HT-29 (cell line): ENCODE measurements around the gene MRPL36. TPM values are rescaled to one million over a fixed set of nuclear protein-coding genes. Genes with fewer than 3 reads are reported as not detected.
"Not testable (repeated sequence)": the region's sequence is repeated elsewhere in the genome, so short reads cannot be mapped to it uniquely, and the experiment has no call there.

Experiments
- DNase-seq: peaks from one replicate; pipeline ENCODE4 v3.0.0-alpha.2; 2015; ENCODE audit warnings: low spot score
- total RNA-seq: library from RNA; depleted of rRNA; stranded (reverse); fragments of >200 nt; shearing (Covaris generic); gene quantifications from 2 replicates; pipeline ENCODE4 v1.2.3, GENCODE V29; 2014; rRNA removed

Gene MRPL36
- total RNA-seq, result 140 and 145 TPM in 2 replicates

GRCh38 chr5:1799602-1800471, at the start of gene MRPL36:
Gene MRPL36 (minus strand): TSS chr5:1799837. CDS start chr5:1798935, 902 bp downstream.
- peak; percentile 96 for DNase-seq

DNA sequence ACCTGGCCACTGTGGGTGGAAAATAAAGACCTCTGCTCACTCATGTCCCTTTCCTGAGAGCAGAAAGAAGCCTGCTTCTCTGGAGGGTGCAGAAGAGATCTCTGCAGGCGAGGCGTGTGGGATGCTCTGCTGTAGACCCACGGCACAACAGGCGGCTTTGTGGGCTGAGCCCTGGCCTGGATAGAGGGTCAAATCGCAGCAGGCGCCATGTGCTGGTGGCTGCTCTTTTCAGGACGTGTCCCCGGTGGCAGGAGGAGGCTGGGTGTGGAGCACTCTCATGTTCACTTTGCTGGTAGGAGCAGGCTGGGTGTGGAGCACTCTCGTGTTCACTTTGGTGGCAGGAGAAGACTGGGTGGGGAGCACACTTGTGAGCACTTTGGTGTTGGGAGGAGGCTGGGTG, 48.0 kb upstream of the MRPL36 start:
- no peak for DNase-seq

GRCh38 chr5:1847056-1847455, 47.4 kb upstream of the MRPL36 start:
- DNase-seq, result no peak

- DNase-seq, result no peak
These were observed 46.9 kb upstream of the MRPL36 start for GRCh38 chr5:1846583-1846982.

DNA sequence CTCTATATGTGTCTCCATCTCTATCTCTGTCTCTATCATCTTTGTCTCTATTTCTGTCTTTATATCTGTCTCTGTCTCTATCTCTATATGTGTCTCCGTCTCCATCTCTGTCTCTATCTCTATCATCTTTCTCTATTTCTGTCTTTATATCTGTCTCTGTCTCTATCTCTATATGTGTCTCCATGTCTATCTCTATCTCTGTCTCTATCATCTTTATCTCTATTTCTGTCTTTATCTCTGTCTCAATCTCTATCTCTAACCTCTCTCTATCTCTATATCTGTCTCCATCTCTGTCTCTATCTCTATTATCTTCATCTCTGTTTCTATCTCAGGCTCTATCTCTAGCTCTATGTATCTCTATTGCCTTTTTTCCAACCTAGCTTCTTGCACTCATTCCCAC, 46.1 kb upstream of the MRPL36 start:
- DNase-seq, result no peak

DNA sequence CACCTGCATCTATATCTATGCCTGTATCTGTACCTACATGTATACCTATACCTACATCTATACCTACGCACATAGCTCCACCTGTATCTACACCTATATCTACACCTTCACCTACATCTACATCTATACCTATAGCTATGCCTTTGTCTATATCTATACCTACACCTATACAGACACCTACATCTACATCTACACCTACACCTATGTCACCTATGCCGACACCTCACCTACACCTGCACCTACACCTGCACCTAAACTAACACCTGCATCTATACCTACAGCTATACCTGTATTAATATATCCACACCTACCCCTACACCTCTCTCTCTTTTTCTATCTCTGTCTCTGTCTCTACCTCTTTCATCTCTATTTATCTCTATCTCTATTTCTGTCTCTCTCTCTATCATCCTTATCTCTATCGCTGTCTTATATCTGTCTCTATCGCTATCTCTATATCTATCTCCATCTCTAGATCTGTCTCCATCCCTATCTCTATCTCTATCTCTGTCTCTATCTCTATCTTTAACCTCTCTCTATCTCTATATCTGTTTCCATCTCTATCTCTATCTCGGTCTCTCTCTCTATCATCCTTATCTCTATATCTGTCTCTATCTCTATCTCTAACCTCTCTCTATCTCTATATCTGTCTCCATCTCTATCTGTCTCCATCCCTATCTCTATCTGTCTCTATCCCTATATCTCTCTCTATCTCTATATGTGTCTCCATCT, 45.2 kb upstream of the MRPL36 start:
- DNase-seq, result no peak

GRCh38 chr5:1843761-1844160, 44.1 kb upstream of the MRPL36 start:
- DNase-seq, result not testable (repeated sequence)

DNA sequence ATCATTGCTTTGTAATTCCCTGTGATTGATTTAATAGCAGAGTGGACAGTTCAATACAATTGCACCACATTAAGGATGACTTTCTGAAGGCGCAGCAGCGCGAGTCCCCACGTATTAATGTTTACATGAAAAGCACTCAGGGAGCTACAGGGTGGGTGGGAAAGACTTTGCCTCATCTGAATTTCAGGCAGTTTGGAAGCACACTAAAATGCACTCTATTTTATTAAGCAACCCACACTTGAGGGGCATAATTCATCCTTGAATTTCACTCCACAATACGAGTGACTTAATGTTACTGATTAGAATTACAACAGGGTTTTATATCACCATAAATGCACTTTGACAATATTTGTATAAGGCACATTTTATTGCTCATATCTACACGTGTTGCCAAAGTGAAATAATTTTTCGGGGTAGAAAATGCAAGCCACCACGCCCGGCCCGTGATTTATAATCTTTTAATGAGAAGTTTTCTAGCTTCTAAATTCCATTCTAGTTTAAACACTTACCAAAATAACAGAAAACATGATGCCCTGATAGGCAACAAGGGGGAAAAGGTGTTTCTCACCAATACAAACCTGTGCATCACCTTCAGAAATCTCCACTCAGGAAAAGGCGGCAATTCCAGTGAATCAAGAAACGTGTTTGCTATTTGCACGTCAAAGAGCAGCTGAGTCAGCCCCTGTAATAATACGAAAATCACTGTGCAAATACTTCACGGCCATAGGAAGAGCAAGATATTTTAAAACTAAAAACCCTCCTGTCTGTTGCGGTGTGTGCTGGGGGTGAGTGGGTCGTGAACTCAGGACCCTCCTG, 42.6 kb upstream of the MRPL36 start:
- DNase-seq, result no peak

GRCh38 chr5:1840741-1841521, 41.3 kb upstream of the MRPL36 start:
- DNase-seq, result no peak

GRCh38 chr5:1840071-1840547, 40.5 kb upstream of the MRPL36 start:
- no peak for DNase-seq

DNA sequence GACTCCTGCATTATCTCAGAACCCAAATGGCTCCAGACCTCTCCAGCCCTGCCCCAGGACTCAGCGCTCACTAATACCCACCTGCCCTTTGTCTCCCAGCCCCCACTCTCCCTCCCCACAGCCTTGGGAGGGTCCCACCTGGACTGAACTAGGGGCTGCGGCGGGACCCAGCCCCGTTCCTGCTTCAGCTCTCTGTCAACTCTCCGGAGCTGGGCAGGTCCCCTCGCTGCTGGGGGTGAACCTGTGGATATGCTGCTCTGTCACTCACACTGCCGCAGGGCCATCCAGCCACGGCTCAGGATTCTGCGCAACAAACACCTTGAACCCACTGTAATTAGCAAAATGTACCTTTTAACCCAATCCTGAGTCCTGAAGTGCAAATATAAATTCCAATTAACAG, 38.4 kb upstream of the MRPL36 start:
- no peak for DNase-seq

GRCh38 chr5:1836891-1837880, 37.5 kb upstream of the MRPL36 start:
- DNase-seq, result no peak

DNA sequence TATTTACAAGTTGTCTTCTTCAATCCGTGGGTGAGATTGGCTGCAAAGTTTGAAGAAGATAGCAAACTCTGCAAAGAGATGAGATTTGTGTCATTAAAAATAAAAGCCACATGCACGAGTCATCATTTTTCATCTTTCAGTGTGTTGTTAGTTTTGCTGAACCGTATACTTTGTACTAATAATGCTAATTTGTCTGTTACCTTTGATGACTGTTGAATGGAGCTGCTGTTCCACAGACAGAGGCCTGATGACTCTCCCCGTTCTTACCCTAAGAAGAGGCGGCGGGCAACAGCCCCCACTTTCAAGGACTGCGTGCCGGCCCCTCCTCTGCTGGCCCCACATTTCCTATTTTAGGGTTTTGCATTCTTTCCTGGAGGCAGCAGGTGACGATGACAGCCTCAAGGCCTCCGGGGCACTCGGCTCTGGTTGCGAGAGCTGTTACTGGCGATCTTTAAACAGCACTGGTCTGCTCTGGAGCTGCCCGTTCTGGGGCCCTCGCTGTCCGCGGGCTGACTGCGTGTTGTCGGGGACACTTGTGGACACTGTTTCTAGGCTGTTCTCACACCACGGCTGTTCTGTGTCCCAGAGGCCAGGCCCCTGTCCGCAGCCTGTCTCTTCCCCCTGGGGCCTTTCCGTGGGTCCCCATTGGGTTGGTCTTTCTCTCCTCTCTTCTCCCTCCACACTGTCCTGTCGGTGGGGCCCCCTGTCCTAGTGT, 36.7 kb upstream of the MRPL36 start:
- no peak for DNase-seq

DNA sequence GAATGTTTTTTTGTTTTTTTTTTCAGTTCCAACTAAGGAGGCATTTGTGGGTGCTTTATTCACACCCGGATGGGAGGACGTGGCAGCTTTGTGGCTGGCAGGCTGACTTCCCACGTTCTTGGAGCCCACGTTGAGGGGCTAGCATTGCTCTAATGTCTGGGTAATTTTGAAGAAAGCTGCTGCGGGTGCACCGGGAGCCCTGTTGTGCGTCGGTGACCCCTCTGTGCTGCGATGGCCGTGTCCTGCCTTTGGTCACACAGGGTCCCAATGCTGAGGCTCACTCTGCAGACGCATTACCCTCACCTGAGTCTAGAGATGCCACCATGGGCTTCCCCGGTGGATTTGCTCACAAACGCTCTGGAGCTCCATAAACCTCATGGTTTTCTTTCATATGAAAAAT, 35.8 kb upstream of the MRPL36 start:
- DNase-seq, result no peak

DNA sequence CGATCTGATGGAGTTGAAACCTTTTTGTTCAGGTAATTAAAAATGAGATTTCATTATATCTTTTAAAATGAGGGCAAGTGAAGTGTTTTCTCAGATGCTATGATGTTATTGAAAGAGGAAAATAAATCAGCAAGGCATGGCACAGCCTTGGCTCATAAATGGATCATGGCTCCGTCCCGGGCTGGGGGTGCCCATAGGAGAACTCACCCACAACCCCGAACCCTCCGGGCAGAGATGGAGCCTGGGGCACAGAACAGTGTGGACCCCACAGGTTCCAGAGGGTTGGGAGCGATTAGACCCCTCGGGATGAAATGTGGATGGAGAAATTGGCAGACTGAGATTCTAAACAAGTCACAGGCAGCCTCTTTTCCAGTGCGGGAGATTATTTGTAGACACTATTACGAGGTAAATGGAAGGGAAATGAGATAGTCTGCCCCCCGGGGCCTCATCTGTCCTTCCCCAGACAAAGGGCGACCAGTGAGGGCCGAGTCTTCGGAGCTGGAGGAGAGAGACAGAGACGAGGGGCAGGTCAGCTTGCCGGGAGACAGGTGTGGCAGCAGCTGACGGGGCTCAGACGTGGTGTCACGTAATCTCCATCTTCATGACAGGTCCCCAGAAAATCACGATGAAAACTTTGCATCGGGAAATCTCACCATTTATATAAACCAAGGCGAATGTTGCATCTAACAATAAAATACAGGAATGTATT, 35.2 kb upstream of the MRPL36 start:
- no peak for DNase-seq

DNA sequence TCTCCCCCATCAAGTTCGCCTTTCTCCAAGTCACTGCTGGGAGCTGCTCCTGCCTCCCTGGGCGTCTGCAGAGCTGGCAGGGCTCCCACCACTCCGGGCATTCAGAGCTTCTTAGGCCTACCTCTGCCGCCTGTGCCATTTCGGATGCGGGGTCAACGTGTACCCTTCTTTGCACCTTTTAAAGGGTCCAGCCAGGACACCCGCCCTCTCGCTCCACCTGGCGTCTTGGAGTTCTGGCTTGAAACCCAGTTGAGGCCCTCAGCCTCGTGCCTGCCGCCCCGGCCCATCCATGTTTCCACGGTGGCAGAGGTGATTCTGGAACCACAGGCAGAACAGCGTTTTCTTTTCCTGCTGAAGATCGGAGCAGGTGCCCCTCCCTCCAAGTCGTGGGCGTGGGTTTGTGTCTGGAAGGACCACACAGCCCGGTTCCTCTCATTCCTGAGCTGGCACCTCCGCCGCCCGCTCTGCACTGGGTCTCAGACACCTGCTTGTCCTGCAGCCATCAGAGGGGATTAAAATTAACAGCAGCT, 34.5 kb upstream of the MRPL36 start:
- DNase-seq, result no peak

- no peak for DNase-seq
These were observed 33.8 kb upstream of the MRPL36 start for GRCh38 chr5:1833264-1834021.
